ENCODE measurements around the gene ACY1.

- TF ChIP-seq CTCF (conservative IDR thresholded peaks at IDR 0.05; ENCODE audit: low read length), result no peak
- no peak for TF ChIP-seq EZH2phosphoT487 (IDR thresholded peaks at IDR 0.05; ENCODE audit: borderline replicate concordance, low read depth, low read length)
Measured at GRCh38 chr3:52026041-52026440, 42.7 kb downstream of the ACY1 start.

All from OCI-LY7 (cell line).